ENCODE data around the gene CPNE4. TPM values are rescaled to one million over a fixed set of nuclear protein-coding genes. Genes with fewer than 3 reads are reported as not detected.

CPNE4 gene
- total RNA-seq, 1 donor from 2014 or later = 2.7 TPM

DNA sequence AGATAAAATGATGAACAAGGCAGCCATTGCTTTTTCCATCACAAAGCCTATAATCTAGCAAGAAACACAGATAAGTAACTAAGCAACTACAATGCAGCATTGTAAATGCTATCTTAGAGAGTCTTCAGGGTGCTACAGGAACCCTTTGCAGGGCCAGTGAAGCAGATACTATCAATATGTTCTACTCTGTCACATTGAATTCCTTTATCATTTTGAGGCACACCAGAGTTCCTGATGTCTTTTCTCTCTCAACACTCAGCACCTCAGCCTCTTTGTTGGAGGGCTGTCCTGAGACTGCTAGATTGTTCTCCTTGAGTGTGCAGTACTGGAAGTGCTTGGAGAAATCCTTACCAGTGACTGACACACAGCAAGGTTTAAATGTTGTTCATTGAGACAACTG is 424.6 kb downstream of the CPNE4 start:
- H3K27me3 Mint-ChIP-seq (ENCODE audit: unreplicated experiment) = peaks cover 2% of the 10 kb centered on the region
- peaks cover 2% of the 10 kb centered on the region for H3K9me3 Mint-ChIP-seq (ENCODE audit: unreplicated experiment)
- no peak for DNase-seq
- TF ChIP-seq, protein P1, sequence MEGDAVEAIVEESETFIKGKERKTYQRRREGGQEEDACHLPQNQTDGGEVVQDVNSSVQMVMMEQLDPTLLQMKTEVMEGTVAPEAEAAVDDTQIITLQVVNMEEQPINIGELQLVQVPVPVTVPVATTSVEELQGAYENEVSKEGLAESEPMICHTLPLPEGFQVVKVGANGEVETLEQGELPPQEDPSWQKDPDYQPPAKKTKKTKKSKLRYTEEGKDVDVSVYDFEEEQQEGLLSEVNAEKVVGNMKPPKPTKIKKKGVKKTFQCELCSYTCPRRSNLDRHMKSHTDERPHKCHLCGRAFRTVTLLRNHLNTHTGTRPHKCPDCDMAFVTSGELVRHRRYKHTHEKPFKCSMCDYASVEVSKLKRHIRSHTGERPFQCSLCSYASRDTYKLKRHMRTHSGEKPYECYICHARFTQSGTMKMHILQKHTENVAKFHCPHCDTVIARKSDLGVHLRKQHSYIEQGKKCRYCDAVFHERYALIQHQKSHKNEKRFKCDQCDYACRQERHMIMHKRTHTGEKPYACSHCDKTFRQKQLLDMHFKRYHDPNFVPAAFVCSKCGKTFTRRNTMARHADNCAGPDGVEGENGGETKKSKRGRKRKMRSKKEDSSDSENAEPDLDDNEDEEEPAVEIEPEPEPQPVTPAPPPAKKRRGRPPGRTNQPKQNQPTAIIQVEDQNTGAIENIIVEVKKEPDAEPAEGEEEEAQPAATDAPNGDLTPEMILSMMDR (IDR thresholded peaks at IDR 0.05; ENCODE audit: partially characterized antibody, unreplicated experiment) = no peak
- no peaks in the 10 kb centered on the region for H3K36me3 Mint-ChIP-seq (ENCODE audit: unreplicated experiment)
- H3K4me3 Mint-ChIP-seq (ENCODE audit: unreplicated experiment) = no peak overlapping the region
- H3K4me1 Mint-ChIP-seq (ENCODE audit: low read depth, unreplicated experiment) = peaks cover 5% of the 10 kb centered on the region
- no peak overlapping the region for H3K27ac Mint-ChIP-seq (ENCODE audit: unreplicated experiment)

DNA sequence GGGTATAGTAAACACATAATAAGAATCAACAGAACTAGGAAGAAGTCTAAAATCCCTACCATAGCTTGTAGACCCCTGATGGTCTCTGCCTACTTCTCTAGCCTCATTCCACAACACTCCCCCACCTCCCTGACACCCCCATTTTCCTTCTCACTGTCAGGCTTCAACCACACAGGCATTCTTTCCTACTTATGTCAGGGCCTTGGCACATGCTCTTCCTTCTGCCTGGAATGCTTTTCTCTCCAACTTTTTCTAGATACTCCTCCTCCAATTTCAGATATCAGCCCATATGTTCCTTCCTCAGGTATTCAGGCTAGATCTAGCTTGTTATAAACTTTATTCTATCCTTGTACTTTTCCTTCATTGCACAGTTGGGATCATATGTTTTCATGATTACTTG is 426.1 kb downstream of the CPNE4 start:
- DNase-seq = no peak
- H3K27ac Mint-ChIP-seq (ENCODE audit: unreplicated experiment) = no peak overlapping the region
- no peaks in the 10 kb centered on the region for H3K36me3 Mint-ChIP-seq (ENCODE audit: unreplicated experiment)
- H3K9me3 Mint-ChIP-seq (ENCODE audit: unreplicated experiment) = peaks cover 2% of the 10 kb centered on the region
- peaks cover 2% of the 10 kb centered on the region for H3K27me3 Mint-ChIP-seq (ENCODE audit: unreplicated experiment)
- no peak overlapping the region for H3K4me3 Mint-ChIP-seq (ENCODE audit: unreplicated experiment)
- peaks cover 5% of the 10 kb centered on the region for H3K4me1 Mint-ChIP-seq (ENCODE audit: low read depth, unreplicated experiment)
- TF ChIP-seq, protein P1 (IDR thresholded peaks at IDR 0.05; ENCODE audit: partially characterized antibody, unreplicated experiment) = no peak

GRCh38 chr3:131608296-131608695 is 426.5 kb downstream of the CPNE4 start:
- H3K9me3 Mint-ChIP-seq (ENCODE audit: unreplicated experiment) = peaks cover 2% of the 10 kb centered on the region
- DNase-seq = no peak
- H3K27ac Mint-ChIP-seq (ENCODE audit: unreplicated experiment) = no peak overlapping the region
- H3K27me3 Mint-ChIP-seq (ENCODE audit: unreplicated experiment) = peaks cover 2% of the 10 kb centered on the region
- TF ChIP-seq, protein P1 (IDR thresholded peaks at IDR 0.05; ENCODE audit: partially characterized antibody, unreplicated experiment) = no peak
- H3K4me1 Mint-ChIP-seq (ENCODE audit: low read depth, unreplicated experiment) = peaks cover 5% of the 10 kb centered on the region
- no peak overlapping the region for H3K4me3 Mint-ChIP-seq (ENCODE audit: unreplicated experiment)
- H3K36me3 Mint-ChIP-seq (ENCODE audit: unreplicated experiment) = no peaks in the 10 kb centered on the region

DNA sequence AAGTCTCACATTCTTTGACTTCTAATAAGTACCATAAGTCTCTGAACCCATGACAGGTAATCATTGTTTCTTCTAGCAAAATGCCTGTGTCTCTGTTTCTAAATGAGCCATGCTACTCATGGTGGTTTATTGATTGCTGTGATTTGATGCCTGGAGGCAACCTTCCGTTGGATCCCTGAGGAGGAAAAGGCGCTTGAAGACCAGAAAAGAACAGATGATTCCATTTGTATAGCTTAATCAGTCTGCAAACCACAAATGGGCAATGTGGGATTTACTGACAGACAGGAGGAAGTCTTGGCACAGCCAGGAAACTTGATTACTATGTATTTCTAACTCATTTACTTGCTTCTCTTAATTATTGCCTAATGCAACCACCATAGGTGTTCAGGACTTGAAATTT is 428.9 kb downstream of the CPNE4 start:
- TF ChIP-seq, protein P1 (IDR thresholded peaks at IDR 0.05; ENCODE audit: partially characterized antibody, unreplicated experiment) = no peak
- no peaks in the 10 kb centered on the region for H3K36me3 Mint-ChIP-seq (ENCODE audit: unreplicated experiment)
- H3K4me1 Mint-ChIP-seq (ENCODE audit: low read depth, unreplicated experiment) = peaks cover 7% of the 10 kb centered on the region
- peaks cover 2% of the 10 kb centered on the region for H3K27me3 Mint-ChIP-seq (ENCODE audit: unreplicated experiment)
- DNase-seq = peak; percentile 39
- peak overlapping the region; percentile 73 for H3K27ac Mint-ChIP-seq (ENCODE audit: unreplicated experiment)
- no peak overlapping the region for H3K4me3 Mint-ChIP-seq (ENCODE audit: unreplicated experiment)
- peaks cover 2% of the 10 kb centered on the region for H3K9me3 Mint-ChIP-seq (ENCODE audit: unreplicated experiment)

GRCh38 chr3:131602011-131602779 is 432.6 kb downstream of the CPNE4 start:
- Mint-ChIP-seq H3K36me3 (ENCODE audit: unreplicated experiment) (no peaks in the 10 kb centered on the region), H3K4me3 (ENCODE audit: unreplicated experiment) (no peak overlapping the region), H3K4me1 (ENCODE audit: low read depth, unreplicated experiment) (peaks cover 7% of the 10 kb centered on the region)

More at GRCh38 chr3:131602011-131602779, 432.6 kb downstream of the CPNE4 start:
- H3K9me3 Mint-ChIP-seq (ENCODE audit: unreplicated experiment) = peaks cover 2% of the 10 kb centered on the region
- no peak overlapping the region for H3K27ac Mint-ChIP-seq (ENCODE audit: unreplicated experiment)
- DNase-seq = no peak
- TF ChIP-seq, protein P1 (IDR thresholded peaks at IDR 0.05; ENCODE audit: partially characterized antibody, unreplicated experiment) = no peak
- peaks cover 2% of the 10 kb centered on the region for H3K27me3 Mint-ChIP-seq (ENCODE audit: unreplicated experiment)

Measured in glutamatergic neuron (in vitro differentiated cells).